ENCODE results near the gene FRAT2. TPM values are rescaled to one million over a fixed set of nuclear protein-coding genes. Genes with fewer than 3 reads are reported as not detected.

The FRAT2 gene
- total RNA-seq, 4 donors from 2014 or later, result 14.6 to 28.2 (median 23.3) TPM

DNA sequence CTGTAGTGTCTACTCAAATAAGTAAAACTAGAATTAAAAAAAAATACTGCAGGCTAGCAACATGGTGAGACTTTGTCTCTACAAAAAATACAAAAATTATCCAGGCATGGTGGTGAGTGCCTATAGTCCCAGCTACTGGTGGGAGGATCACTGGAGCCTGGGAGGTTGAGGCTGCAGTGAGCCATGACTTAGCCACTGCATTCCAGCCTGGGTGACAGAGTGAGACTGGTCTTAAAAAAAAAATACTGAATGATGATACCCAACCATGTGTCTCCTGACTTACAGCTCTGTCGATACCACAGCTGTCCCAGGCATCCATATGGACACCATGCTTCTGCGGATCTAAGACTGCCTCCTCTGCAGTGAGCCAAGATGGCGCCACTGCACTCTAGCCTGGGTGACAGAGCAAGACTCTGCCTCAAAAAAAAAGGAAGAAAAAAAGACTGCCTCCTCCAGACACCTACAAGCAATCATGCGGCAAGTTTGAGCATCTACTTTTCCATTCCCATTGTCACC is 23.4 kb downstream of the FRAT2 start:
- Histone ChIP-seq H3K4me1 (no peaks in the 10 kb centered on the region), H3K27ac (no peak overlapping the region), H3K36me3 (no peaks in the 10 kb centered on the region), H3K9me3 (no peaks in the 10 kb centered on the region), H3K4me3 (no peak overlapping the region), H3K27me3 (no peaks in the 10 kb centered on the region)
- no peak for DNase-seq (ENCODE audit: low spot score in 2 of 2)
- WGBS, 2 donors, result 94 to 97% methylated on average over 4 of the region's 4 CpGs
- TF ChIP-seq POLR2A (IDR thresholded peaks at IDR 0.05) (no peak), EP300 (IDR thresholded peaks at IDR 0.05) (no peak)
- TF ChIP-seq, protein P1, sequence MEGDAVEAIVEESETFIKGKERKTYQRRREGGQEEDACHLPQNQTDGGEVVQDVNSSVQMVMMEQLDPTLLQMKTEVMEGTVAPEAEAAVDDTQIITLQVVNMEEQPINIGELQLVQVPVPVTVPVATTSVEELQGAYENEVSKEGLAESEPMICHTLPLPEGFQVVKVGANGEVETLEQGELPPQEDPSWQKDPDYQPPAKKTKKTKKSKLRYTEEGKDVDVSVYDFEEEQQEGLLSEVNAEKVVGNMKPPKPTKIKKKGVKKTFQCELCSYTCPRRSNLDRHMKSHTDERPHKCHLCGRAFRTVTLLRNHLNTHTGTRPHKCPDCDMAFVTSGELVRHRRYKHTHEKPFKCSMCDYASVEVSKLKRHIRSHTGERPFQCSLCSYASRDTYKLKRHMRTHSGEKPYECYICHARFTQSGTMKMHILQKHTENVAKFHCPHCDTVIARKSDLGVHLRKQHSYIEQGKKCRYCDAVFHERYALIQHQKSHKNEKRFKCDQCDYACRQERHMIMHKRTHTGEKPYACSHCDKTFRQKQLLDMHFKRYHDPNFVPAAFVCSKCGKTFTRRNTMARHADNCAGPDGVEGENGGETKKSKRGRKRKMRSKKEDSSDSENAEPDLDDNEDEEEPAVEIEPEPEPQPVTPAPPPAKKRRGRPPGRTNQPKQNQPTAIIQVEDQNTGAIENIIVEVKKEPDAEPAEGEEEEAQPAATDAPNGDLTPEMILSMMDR (IDR thresholded peaks at IDR 0.05), result no peak

DNA sequence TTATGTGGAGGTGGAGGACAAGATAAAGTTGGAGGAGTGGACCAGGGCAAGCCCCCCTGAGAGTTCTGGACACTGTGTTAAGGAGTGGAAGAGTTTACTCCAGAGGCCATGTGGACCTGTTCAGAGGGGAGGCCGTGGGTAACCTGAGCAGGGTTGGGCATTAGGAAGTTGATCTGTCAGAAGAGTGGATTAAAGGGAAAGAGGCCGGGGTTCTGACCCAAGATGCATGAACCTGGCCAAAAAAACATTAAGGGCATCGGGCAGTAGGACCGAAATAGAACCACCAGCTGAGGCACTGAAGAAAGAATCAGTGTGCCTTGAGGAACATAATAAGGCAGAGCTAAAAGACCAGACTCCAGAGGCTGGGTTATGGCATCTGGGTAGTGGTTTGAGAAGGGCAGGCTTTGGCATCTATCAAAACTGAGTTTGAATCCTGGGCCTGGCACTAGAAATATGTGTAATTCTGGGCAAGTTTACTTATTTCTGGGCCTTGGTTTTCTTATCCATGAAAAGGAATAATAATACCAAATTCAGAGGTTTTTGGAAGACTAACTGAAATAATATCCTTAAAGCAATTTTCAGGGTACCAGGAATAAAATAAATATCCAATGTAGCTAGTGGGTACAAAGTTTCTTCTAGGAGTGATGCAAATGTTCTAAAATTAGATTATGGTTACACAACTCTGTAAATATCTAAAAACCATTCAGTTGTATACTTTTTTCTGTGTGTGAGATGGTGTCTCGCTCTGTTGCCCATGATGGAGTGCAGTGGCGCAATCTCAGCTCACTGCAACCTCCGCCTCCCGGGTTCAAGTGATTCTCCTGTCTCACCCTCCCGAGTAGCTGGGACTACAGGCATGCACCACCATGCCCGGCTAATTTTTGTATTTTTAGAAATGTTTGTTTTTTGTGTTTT is 26.4 kb downstream of the FRAT2 start:
- no peak overlapping the region for H3K4me3 ChIP-seq
- H3K27me3 ChIP-seq, result no peaks in the 10 kb centered on the region
- no peak overlapping the region for H3K27ac ChIP-seq
- no peaks in the 10 kb centered on the region for H3K36me3 ChIP-seq
- WGBS, 2 donors, result 76 to 84% methylated on average over 10 of the region's 10 CpGs
- no peaks in the 10 kb centered on the region for H3K9me3 ChIP-seq
- no peak for DNase-seq (ENCODE audit: low spot score in 2 of 2)
- TF ChIP-seq, protein P1 (IDR thresholded peaks at IDR 0.05), result no peak
- TF ChIP-seq EP300 (IDR thresholded peaks at IDR 0.05) (no peak), POLR2A (IDR thresholded peaks at IDR 0.05) (no peak)
- no peaks in the 10 kb centered on the region for H3K4me1 ChIP-seq

DNA sequence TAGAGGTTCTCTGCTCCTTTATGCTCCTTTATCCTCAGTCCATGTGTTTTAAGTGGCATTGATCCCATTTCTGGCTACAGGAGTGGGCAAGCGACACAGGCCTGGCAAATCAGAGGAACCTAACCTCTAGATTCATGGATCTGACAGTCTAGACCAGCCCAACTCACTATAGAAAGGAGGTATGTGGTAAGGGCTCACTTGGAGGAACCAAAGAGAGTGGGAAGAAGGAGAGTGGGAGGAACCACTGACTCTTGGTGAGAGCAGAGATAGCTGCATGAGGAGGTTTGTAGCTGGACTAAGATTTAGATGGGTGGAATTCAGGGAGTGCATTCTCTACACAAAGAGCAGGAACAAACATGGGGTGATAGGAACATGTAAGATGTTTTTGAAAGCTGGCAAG is 27.1 kb downstream of the FRAT2 start:
- WGBS, 2 donors, result 85 to 95% methylated on average over 1 of the region's 1 CpG
- Histone ChIP-seq H3K4me3 (no peak overlapping the region), H3K27ac (no peak overlapping the region), H3K27me3 (no peaks in the 10 kb centered on the region), H3K9me3 (no peaks in the 10 kb centered on the region), H3K4me1 (no peaks in the 10 kb centered on the region), H3K36me3 (no peaks in the 10 kb centered on the region)
- DNase-seq (ENCODE audit: low spot score in 2 of 2), result no peak
- TF ChIP-seq, protein P1 (IDR thresholded peaks at IDR 0.05), result no peak
- TF ChIP-seq POLR2A (IDR thresholded peaks at IDR 0.05) (no peak), EP300 (IDR thresholded peaks at IDR 0.05) (no peak)

DNA sequence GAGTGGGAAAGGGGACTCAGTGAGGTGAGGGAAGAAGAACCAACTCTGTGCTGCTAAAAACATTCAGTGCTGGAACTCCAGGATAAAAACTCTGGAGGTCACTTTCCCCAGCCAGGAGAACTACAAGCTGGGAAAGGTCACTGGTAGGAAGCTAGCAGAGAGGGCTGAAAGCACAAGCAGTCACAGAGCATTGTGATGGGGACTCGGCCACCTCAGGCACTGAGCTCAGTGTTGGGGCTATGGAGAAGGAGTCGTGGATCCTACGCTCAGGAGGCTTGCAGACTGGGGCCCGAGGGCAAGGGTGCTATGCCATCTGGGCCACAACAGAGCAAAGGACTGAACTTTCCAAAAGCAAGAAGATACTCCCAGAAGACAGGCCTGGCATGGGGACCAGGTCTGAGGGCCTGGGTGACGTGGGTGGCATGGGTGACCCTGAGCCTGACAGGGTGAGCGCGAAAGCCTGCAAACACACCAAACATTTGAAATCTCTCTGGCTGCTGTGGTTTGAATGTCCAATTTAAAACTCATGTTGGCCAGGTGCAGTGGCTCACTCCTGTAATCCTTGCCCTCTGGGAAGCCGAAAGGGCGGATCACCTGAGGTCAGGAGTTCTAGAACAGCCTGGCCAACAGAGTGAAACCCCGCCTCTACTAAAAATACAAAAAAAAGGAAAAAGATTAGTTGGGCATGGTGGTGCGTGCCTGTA is 32.3 kb downstream of the FRAT2 start:
- no peak overlapping the region for H3K4me3 ChIP-seq
- H3K27ac ChIP-seq, result no peak overlapping the region
- no peaks in the 10 kb centered on the region for H3K4me1 ChIP-seq
- TF ChIP-seq EP300 (IDR thresholded peaks at IDR 0.05) (no peak), POLR2A (IDR thresholded peaks at IDR 0.05) (no peak)
- TF ChIP-seq, protein P1 (IDR thresholded peaks at IDR 0.05), result no peak
- no peaks in the 10 kb centered on the region for H3K36me3 ChIP-seq
- no peaks in the 10 kb centered on the region for H3K9me3 ChIP-seq
- no peaks in the 10 kb centered on the region for H3K27me3 ChIP-seq
- WGBS, 2 donors, result 90 to 92% methylated on average over 11 of the region's 11 CpGs
- DNase-seq (ENCODE audit: low spot score in 2 of 2), result no peak

DNA sequence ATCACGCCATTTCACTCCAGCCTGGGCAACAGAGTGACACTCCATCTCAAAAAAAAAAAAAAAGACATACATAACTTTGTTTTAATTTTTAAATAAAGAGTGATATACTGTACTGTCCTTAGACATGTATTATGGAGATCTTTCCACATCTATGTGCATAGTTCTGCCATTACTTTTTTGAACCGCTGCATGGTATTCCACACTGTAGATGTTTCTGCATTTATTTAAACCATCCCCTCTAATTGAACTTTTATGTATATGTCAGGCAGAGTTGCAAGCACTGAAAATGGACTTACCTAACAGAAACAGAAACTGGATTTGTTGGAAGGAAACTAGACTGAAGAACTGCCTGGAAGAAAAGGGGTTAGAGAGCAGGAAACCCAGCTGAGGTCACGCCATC is 33.5 kb downstream of the FRAT2 start:
- Histone ChIP-seq H3K27ac (no peak overlapping the region), H3K4me1 (no peaks in the 10 kb centered on the region), H3K27me3 (no peaks in the 10 kb centered on the region), H3K4me3 (no peak overlapping the region), H3K9me3 (no peaks in the 10 kb centered on the region), H3K36me3 (no peaks in the 10 kb centered on the region)
- TF ChIP-seq, protein P1 (IDR thresholded peaks at IDR 0.05), result no peak
- TF ChIP-seq POLR2A (IDR thresholded peaks at IDR 0.05) (no peak), EP300 (IDR thresholded peaks at IDR 0.05) (no peak)
- WGBS, 2 donors, result 92 to 95% methylated on average over 3 of the region's 3 CpGs
- no peak for DNase-seq (ENCODE audit: low spot score in 2 of 2)

All from tibial nerve (tissue), 4 donors.